MM.1S (cell line): ENCODE data around the gene C1orf210.

Source experiments
- DNase-seq: peaks from one replicate; pipeline ENCODE4 v3.0.0-alpha.2; 2015
- H2AFZ ChIP-seq: fragments of 300-600 bp; sonication (generic); 2 replicates; pipeline ENCODE4 v1.6.0; 2016; ENCODE audit warnings: antibody characterized with exemption, low read length
- H3F3A ChIP-seq: fragments of 300-600 bp; sonication (generic); 2 replicates; pipeline ENCODE4 v1.6.1; 2016; ENCODE audit warnings: mild to moderate bottlenecking, antibody characterized with exemption, low read length, moderate library complexity, mixed read lengths; ENCODE audit not compliant: insufficient read depth
- H3K27ac ChIP-seq: fragments of 300-600 bp; sonication (generic); 2 replicates; pipeline ENCODE4 v1.5.1; 2016; ENCODE audit warnings: mild to moderate bottlenecking, low read length
- H3K27me3 ChIP-seq: fragments of 300-600 bp; sonication (generic); replicated peaks from 2 replicates; pipeline ENCODE4 v1.6.0; 2016; ENCODE audit warnings: low read length; ENCODE audit not compliant: insufficient read depth
- H3K36me3 ChIP-seq: fragments of 300-600 bp; sonication (generic); replicated peaks from 2 replicates; pipeline ENCODE4 v1.6.1; 2016; ENCODE audit warnings: mild to moderate bottlenecking, low read length, mixed read lengths; ENCODE audit not compliant: insufficient read depth
- H3K4me1 ChIP-seq: fragments of 300-600 bp; sonication (generic); 2 replicates; pipeline ENCODE4 v1.6.1; 2016; ENCODE audit warnings: low read length, mixed read lengths
- H3K4me2 ChIP-seq: fragments of 300-600 bp; sonication (generic); 2 replicates; pipeline ENCODE4 v1.6.0; 2016; ENCODE audit warnings: low read depth, low read length
- H3K4me3 ChIP-seq: fragments of 300-600 bp; sonication (generic); 2 replicates; pipeline ENCODE4 v1.5.1; 2016; ENCODE audit warnings: low read length, mixed read lengths
- H3K79me2 ChIP-seq: fragments of 300-600 bp; sonication (generic); 2 replicates; pipeline ENCODE4 v1.6.1; 2016; ENCODE audit warnings: mixed run types, low read length, mixed read lengths
- H3K9ac ChIP-seq: fragments of 300-600 bp; sonication (generic); 2 replicates; pipeline ENCODE4 v1.6.1; 2016; ENCODE audit warnings: low read length, mixed read lengths
- H3K9me2 ChIP-seq: fragments of 300-600 bp; sonication (generic); replicated peaks from 2 replicates; pipeline ENCODE4 v1.6.1; 2016; ENCODE audit warnings: mild to moderate bottlenecking, low read length, mixed read lengths; ENCODE audit not compliant: insufficient read depth
- H3K9me3 ChIP-seq: fragments of 300-600 bp; sonication (generic); replicated peaks from 2 replicates; pipeline ENCODE4 v1.6.1; 2016; ENCODE audit warnings: mild to moderate bottlenecking, low read length, mixed read lengths; ENCODE audit not compliant: insufficient read depth
- H4K20me1 ChIP-seq: fragments of 300-600 bp; sonication (generic); 2 replicates; pipeline ENCODE4 v1.6.1; 2016; ENCODE audit warnings: mild to moderate bottlenecking, low read length, moderate library complexity, mixed read lengths; ENCODE audit not compliant: insufficient read depth
- CTCF ChIP-seq: fragments of 300-600 bp; sonication (generic); IDR thresholded peaks from 2 replicates; pipeline ENCODE4 v1.5.1; 2016; ENCODE audit warnings: antibody characterized with exemption, low read length, mixed read lengths
- EZH2 ChIP-seq: fragments of 300-600 bp; sonication (generic); optimal IDR thresholded peaks from 2 replicates; pipeline ENCODE3; 2017; ENCODE audit warnings: low read depth, mild to moderate bottlenecking, antibody characterized with exemption, low read length, mixed read lengths
- EZH2phosphoT487 ChIP-seq: fragments of 300-600 bp; sonication (generic); IDR thresholded peaks from 2 replicates; pipeline ENCODE4 v1.6.1; 2018; ENCODE audit warnings: antibody characterized with exemption, low read length

The C1orf210 gene

GRCh38 chr1:43306688-43307457 lies 21.5 kb upstream of the C1orf210 start:
- Histone ChIP-seq H3K9me2 (no peaks in the 10 kb centered on the region), H2AFZ (no peak overlapping the region), H3K36me3 (no peaks in the 10 kb centered on the region), H3K9me3 (no peaks in the 10 kb centered on the region), H4K20me1 (no peaks in the 10 kb centered on the region), H3K4me3 (no peak overlapping the region), H3K4me2 (no peak overlapping the region), H3K79me2 (no peaks in the 10 kb centered on the region), H3K9ac (no peak overlapping the region), H3F3A (no peaks in the 10 kb centered on the region), H3K27ac (no peak overlapping the region), H3K27me3 (peaks cover 43% of the 10 kb centered on the region), H3K4me1 (no peaks in the 10 kb centered on the region)
- TF ChIP-seq EZH2 (no peak), CTCF (no peak), EZH2phosphoT487 (no peak)
- no peak for DNase-seq

- DNase-seq, result no peak
These were observed 20.7 kb upstream of the C1orf210 start for GRCh38 chr1:43305926-43306687.

GRCh38 chr1:43305461-43305860 lies 20.1 kb upstream of the C1orf210 start:
- no peak for TF ChIP-seq CTCF
- no peak for TF ChIP-seq EZH2
- TF ChIP-seq EZH2phosphoT487, result no peak
- Histone ChIP-seq H3K4me1 (no peaks in the 10 kb centered on the region), H3F3A (no peaks in the 10 kb centered on the region), H2AFZ (no peak overlapping the region), H3K9me2 (no peaks in the 10 kb centered on the region), H3K9me3 (no peaks in the 10 kb centered on the region), H3K27ac (no peak overlapping the region), H3K79me2 (no peaks in the 10 kb centered on the region), H3K9ac (no peak overlapping the region), H3K36me3 (no peaks in the 10 kb centered on the region), H3K4me3 (no peak overlapping the region), H4K20me1 (no peaks in the 10 kb centered on the region), H3K27me3 (peaks cover 32% of the 10 kb centered on the region), H3K4me2 (no peak overlapping the region)
- no peak for DNase-seq

More at GRCh38 chr1:43305926-43306687, 20.7 kb upstream of the C1orf210 start:
- TF ChIP-seq CTCF (no peak), EZH2phosphoT487 (no peak), EZH2 (no peak)
- Histone ChIP-seq H4K20me1 (no peaks in the 10 kb centered on the region), H3K9me3 (no peaks in the 10 kb centered on the region), H2AFZ (no peak overlapping the region), H3K4me1 (no peaks in the 10 kb centered on the region), H3K79me2 (no peaks in the 10 kb centered on the region), H3K36me3 (no peaks in the 10 kb centered on the region), H3K9ac (no peak overlapping the region), H3F3A (no peaks in the 10 kb centered on the region), H3K27ac (no peak overlapping the region), H3K4me2 (no peak overlapping the region), H3K27me3 (peaks cover 36% of the 10 kb centered on the region), H3K4me3 (no peak overlapping the region), H3K9me2 (no peaks in the 10 kb centered on the region)
